IMR-90 (cell line): Measurements from ENCODE around the gene MCM5. TPM values are rescaled to one million over a fixed set of nuclear protein-coding genes. Genes with fewer than 3 reads are reported as not detected.
A peak's percentile ranks its signal among the peaks of the same experiment; 100 is the strongest.

Experiments used
- ATAC-seq: fragments of 200-7000 bp; cut with Tn5 transposase; 2 replicates; pipeline ENCODE4 v1.9.1; 2020; ENCODE audit warnings: low read depth, mild to moderate bottlenecking, moderate library complexity
- BruUV-seq: library from RNA; stranded (reverse); fragments of 400-500 nt; replicated peaks from 2 replicates; lab custom pipeline; 2021; lab: Mats Ljungman, UMichigan
- CTCF ChIA-PET: fragments of 300-600 bp; formaldehyde crosslinking; extraction: SDS; loops from one replicate; lab custom pipeline; 2021; ENCODE audit warnings: antibody characterized with exemption; lab: Yijun Ruan, JAX
- POLR2A ChIA-PET: fragments of 300-600 bp; sonication (Branson Sonifier 250); formaldehyde crosslinking; loops from one replicate; lab custom pipeline; 2022; ENCODE audit warnings: antibody characterized with exemption; ENCODE audit not compliant: unreplicated experiment; lab: Charles Lee
- DNase-seq: peaks from one replicate; pipeline ENCODE4 v3.0.0; 2013
- H2AFZ ChIP-seq: replicated peaks from 2 replicates; pipeline ENCODE3; 2013; ENCODE audit warnings: low read length, mild to moderate bottlenecking; ENCODE audit not compliant: poor library complexity
- H2AK5ac ChIP-seq: 2 replicates; pipeline ENCODE4 v1.6.1; 2013; ENCODE audit warnings: low read depth, low read length, inconsistent platforms
- H2AK9ac ChIP-seq: replicated peaks from 2 replicates; pipeline ENCODE3; 2013; ENCODE audit warnings: mild to moderate bottlenecking, low read depth, low read length, moderate library complexity; ENCODE audit not compliant: poor library complexity
- H2BK120ac ChIP-seq: 2 replicates; pipeline ENCODE4 v1.6.1; 2013; ENCODE audit warnings: low read depth, low read length, inconsistent platforms
- H2BK15ac ChIP-seq: 3 replicates; pipeline ENCODE4 v1.6.1; 2013; ENCODE audit warnings: low read depth, low read length, inconsistent platforms
- H2BK20ac ChIP-seq: 2 replicates; pipeline ENCODE4 v1.6.1; 2013; ENCODE audit warnings: low read depth, mild to moderate bottlenecking, inconsistent platforms, low read length, moderate library complexity
- H2BK5ac ChIP-seq: 2 replicates; pipeline ENCODE4 v1.6.1; 2013; ENCODE audit warnings: mild to moderate bottlenecking, low read depth, low read length, inconsistent platforms; ENCODE audit not compliant: poor library complexity, severe bottlenecking
- H3K14ac ChIP-seq: replicated peaks from 2 replicates; pipeline ENCODE4 v1.6.1; 2013; ENCODE audit warnings: low read depth, low read length, inconsistent platforms
- H3K18ac ChIP-seq: 2 replicates; pipeline ENCODE4 v1.6.1; 2013; ENCODE audit warnings: low read depth, low read length, control low read depth
- H3K23ac ChIP-seq: 2 replicates; pipeline ENCODE4 v1.6.1; 2013; ENCODE audit warnings: low read depth, low read length, inconsistent platforms
- H3K27ac ChIP-seq: 2 replicates; pipeline ENCODE4 v1.5.1; 2013; ENCODE audit warnings: mild to moderate bottlenecking, control low read depth, low read length; ENCODE audit not compliant: insufficient read depth
- H3K27me3 ChIP-seq: 2 replicates; pipeline ENCODE4 v1.6.1; 2013; ENCODE audit warnings: low read length; ENCODE audit not compliant: control insufficient read depth, insufficient read depth
- H3K36me3 ChIP-seq: 2 replicates; pipeline ENCODE4 v1.6.1; 2013; ENCODE audit warnings: low read length, mixed read lengths; ENCODE audit not compliant: control insufficient read depth, insufficient read depth
- H3K4ac ChIP-seq: 2 replicates; pipeline ENCODE4 v1.6.1; 2013; ENCODE audit warnings: low read depth, low read length, inconsistent platforms
- H3K4me1 ChIP-seq: 2 replicates; pipeline ENCODE4 v1.6.1; 2013; ENCODE audit warnings: low read length, mixed read lengths; ENCODE audit not compliant: control insufficient read depth, insufficient read depth
- H3K4me2 ChIP-seq: 2 replicates; pipeline ENCODE4 v1.6.1; 2013; ENCODE audit warnings: low read depth, mild to moderate bottlenecking, control low read depth, low read length, moderate library complexity
- H3K4me3 ChIP-seq: 2 replicates; pipeline ENCODE4 v1.5.1; 2013; ENCODE audit warnings: low read depth, mild to moderate bottlenecking, control low read depth, low read length, moderate library complexity; ENCODE audit not compliant: insufficient read depth
- H3K56ac ChIP-seq: 2 replicates; pipeline ENCODE4 v1.6.1; 2013; ENCODE audit warnings: low read length, inconsistent platforms; ENCODE audit not compliant: insufficient read depth; ENCODE audit errors: extremely low read depth
- H3K79me1 ChIP-seq, 2 experiments: 2 replicates each; pipeline ENCODE4 v1.6.1; 2013; ENCODE audit warnings: low read length in 2 of 2, inconsistent platforms in 1 of 2, low read depth in 1 of 2
- H3K9ac ChIP-seq: 2 replicates; pipeline ENCODE4 v1.6.1; 2013; ENCODE audit warnings: low read depth, low read length, control low read depth
- H3K9me1 ChIP-seq: 2 replicates; pipeline ENCODE4 v1.6.1; 2013; ENCODE audit warnings: low read length, inconsistent platforms; ENCODE audit not compliant: insufficient read depth
- H3K9me3 ChIP-seq: 2 replicates; pipeline ENCODE4 v1.6.1; 2013; ENCODE audit warnings: low read length; ENCODE audit not compliant: control insufficient read depth, insufficient read depth
- H4K20me1 ChIP-seq: 2 replicates; pipeline ENCODE4 v1.6.1; 2013; ENCODE audit warnings: low read length, inconsistent platforms; ENCODE audit not compliant: insufficient read depth
- H4K5ac ChIP-seq: 2 replicates; pipeline ENCODE4 v1.6.1; 2013; ENCODE audit warnings: mild to moderate bottlenecking, low read depth, low read length, control low read depth
- H4K8ac ChIP-seq, 2 experiments: 2 replicates each; pipeline ENCODE4 v1.6.1; 2013; ENCODE audit warnings: low read depth in 2 of 2, low read length in 2 of 2, control low read depth in 1 of 2, inconsistent platforms in 1 of 2
- H4K91ac ChIP-seq: 2 replicates; pipeline ENCODE4 v1.6.1; 2013; ENCODE audit warnings: low read depth, low read length, inconsistent platforms; ENCODE audit not compliant: insufficient read depth
- CEBPB ChIP-seq: IDR thresholded peaks from 2 replicates; pipeline ENCODE4 v1.6.1; 2012; ENCODE audit warnings: low read depth, low read length, improper control_type of control experiment
- FOS ChIP-seq: fragments of 150-350 bp; IDR thresholded peaks from 2 replicates; pipeline ENCODE4 v1.6.1; 2016; ENCODE audit warnings: low read depth, low read length
- RAD21 ChIP-seq: IDR thresholded peaks from 2 replicates; pipeline ENCODE4 v1.6.1; 2012; ENCODE audit warnings: low read length, improper control_type of control experiment
- WGBS, 2 experiments: methylation state at CpG; one replicate each; pipeline versions ENCODE4 v1.1.5 to v1.1.7; 2013; ENCODE audit warnings: missing lambda C conversion rate in 2 of 2; ENCODE audit not compliant: insufficient read length in 1 of 2; ENCODE audit errors: extremely low coverage in 2 of 2; 5-methylcytosine and 5-hydroxymethylcytosine counted together
- dilution Hi-C: fragments of 300-500 bp; cut with HindIII; formaldehyde crosslinking; loops from one replicate; pipeline ENCODE4 v1.14.3; 2018; ENCODE audit warnings: low sequenced_read_pairs; ENCODE audit not compliant: unreplicated experiment
- in situ Hi-C: fragments of 300-500 bp; cut with MboI; formaldehyde crosslinking; loops from 3 replicates; pipeline ENCODE4 v1.14.3; 2019; ENCODE audit warnings: low sequenced_read_pairs, inconsistent platforms, mixed read lengths
- intact Hi-C: fragments of 100-400 bp; cut with micrococcal nuclease; formaldehyde crosslinking; loops from 2 replicates; pipeline ENCODE4 v1.10.0; 2022
- polyA plus RNA-seq, 3 experiments: library from polyadenylated mRNA; depleted of rRNA; stranded (reverse); fragments of >200 nt; gene quantifications; 2 replicates each; pipeline ENCODE4 v1.2.3, GENCODE V29; 2012; ENCODE audit warnings: low replicate concordance in 1 of 3
- total RNA-seq: library from RNA; depleted of rRNA; stranded (reverse); fragments of >200 nt; gene quantifications from 2 replicates; pipeline ENCODE4 v1.2.3, GENCODE V29; 2012

Gene MCM5
- total and polyA plus RNA-seq, 2 of the 4 experiments (the other 2 are of a cell fraction) = 43.0 to 58.6 TPM

DNA sequence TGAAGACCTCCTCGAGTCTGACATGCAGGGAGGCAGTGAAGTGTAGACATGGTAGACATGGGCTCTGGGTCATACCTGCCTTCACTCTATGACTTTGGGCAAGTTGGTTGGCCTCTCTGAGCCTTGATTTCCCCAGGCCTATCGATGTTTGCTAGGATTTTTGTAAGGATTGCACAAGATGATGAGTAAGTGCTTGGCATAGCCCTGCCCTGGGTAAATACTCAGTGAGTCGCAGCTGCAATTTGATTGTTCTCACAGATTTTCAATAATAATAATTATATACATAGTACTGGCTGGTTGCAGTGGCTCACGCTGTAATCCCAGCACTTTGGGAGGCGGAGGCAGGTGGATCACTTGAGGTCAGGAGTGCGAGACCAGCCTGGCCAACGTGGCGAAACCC is 18.1 kb downstream of the MCM5 start:
- peak; percentile 57 for DNase-seq
- Histone ChIP-seq H3K4me1 (peaks cover 2% of the 10 kb centered on the region), H4K8ac (no peak overlapping the region), H3K23ac (no peak overlapping the region), H2AK5ac (no peak overlapping the region), H3K27ac (no peak overlapping the region), H3K18ac (no peak overlapping the region), H4K91ac (no peak overlapping the region), H3K4me3 (no peak overlapping the region), H3K79me1 (peaks cover 0 to 3% of the 10 kb centered on the region in 2 experiments; a peak in 2 of 4 replicates), H4K5ac (no peak overlapping the region), H3K9ac (no peak overlapping the region), H3K4me2 (no peak overlapping the region), H2BK15ac (no peak overlapping the region), H2AFZ (no peak overlapping the region), H2AK9ac (no peak overlapping the region), H4K20me1 (peaks cover 2% of the 10 kb centered on the region; the same call in 1 of the 2 replicates), H3K56ac (no peak overlapping the region), H3K9me3 (no peaks in the 10 kb centered on the region), H3K36me3 (peaks cover 29% of the 10 kb centered on the region), H2BK120ac (no peak overlapping the region), H2BK20ac (no peak overlapping the region), H3K14ac (no peak overlapping the region), H3K27me3 (no peaks in the 10 kb centered on the region), H3K4ac (no peak overlapping the region), H3K9me1 (0 out of 2 replicates have a peak, but pooled peaks cover 4% of the 10 kb centered on the region), H2BK5ac (no peak overlapping the region)
- dilution Hi-C loops = no loop called here
- in situ Hi-C loops = no loop called here
- ChIA-PET CTCF (interaction anchor here (0.8 kb wide), 1 partner anchor 13 kb away, joined by 3 read pairs; no protein-coding TSS in a partner anchor), POLR2A (no interaction called here)
- ATAC-seq = peak; percentile 57
- no peak for TF ChIP-seq RAD21
- peak; percentile 94 for TF ChIP-seq CEBPB
- TF ChIP-seq FOS = peak; percentile 35; the same call in 1 of the 2 replicates
- no CpG with 5 or more reads among the region's 8 CpGs for WGBS, 2 experiments
- intact Hi-C loops = no loop called here
- BruUV-seq = no TSS peak
